GM12891 (cell line): Measurements from ENCODE around the gene FSCN2.
A peak's percentile ranks its signal among the peaks of the same experiment; 100 is the strongest.

Experiments used
- PAX5 ChIP-seq: IDR thresholded peaks from 2 replicates; pipeline ENCODE4 v1.6.1; 2011; ENCODE audit warnings: low read length, moderate library complexity, mild to moderate bottlenecking; ENCODE audit not compliant: insufficient read depth, severe bottlenecking
- POLR2A ChIP-seq: IDR thresholded peaks from 2 replicates; pipeline ENCODE4 v1.6.1; 2011; ENCODE audit warnings: low read depth, low read length, control low read depth

DNA sequence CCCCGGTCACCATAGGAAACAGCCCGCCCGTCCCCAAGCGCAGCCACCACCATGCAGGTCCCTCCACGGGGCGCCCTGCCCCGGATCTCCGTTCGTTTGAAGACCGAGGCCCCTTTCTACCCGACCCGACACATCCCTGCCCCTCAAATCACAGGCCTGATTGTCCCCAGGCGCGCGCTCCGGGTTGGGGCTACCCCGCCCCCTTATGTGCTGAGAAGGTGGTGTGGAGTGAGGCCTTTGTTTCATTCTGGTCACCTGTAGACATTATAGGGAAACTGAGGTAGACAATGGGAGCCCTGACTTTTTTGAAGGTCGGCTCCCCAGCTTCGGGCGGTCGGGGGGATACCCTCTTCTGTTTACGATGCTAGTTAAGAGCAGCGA is 14.8 kb upstream of the FSCN2 start:
- TF ChIP-seq PAX5 (no peak), POLR2A (peak; percentile 68; the same call in 1 of the 2 replicates)
